HG03558 (cell line): ENCODE data around the gene HOXB6.

Experiments
- ATAC-seq: cut with Tn5 transposase; IDR thresholded peaks from one replicate; pipeline ENCODE4 v1.9.1; 2021; ENCODE audit warnings: moderate number of reproducible peaks; ENCODE audit not compliant: unreplicated experiment; ENCODE audit errors: extremely low read depth

HOXB6 gene

GRCh38 chr17:48624118-48624517 lies 19.3 kb upstream of the HOXB6 start:
- no peak for ATAC-seq

DNA sequence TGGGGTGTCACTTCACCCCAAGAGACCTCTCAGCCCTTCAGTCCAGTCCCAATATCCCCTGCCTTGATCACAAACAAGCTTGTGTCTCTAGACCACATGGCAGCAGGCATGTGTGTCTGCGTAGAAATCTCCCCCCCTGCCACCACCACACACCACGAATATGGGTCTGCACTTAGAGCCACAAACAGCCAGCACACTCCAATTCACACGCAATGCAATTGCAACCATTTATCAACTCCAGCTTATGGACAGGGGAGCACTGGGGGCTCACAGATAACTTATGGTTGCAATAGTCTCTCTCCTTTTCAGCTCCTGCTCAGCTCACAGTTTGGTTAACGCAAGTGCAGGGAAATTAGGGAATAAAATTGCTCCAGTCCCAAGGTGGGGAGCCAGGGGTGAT lies 18.8 kb upstream of the HOXB6 start:
- no peak for ATAC-seq

DNA sequence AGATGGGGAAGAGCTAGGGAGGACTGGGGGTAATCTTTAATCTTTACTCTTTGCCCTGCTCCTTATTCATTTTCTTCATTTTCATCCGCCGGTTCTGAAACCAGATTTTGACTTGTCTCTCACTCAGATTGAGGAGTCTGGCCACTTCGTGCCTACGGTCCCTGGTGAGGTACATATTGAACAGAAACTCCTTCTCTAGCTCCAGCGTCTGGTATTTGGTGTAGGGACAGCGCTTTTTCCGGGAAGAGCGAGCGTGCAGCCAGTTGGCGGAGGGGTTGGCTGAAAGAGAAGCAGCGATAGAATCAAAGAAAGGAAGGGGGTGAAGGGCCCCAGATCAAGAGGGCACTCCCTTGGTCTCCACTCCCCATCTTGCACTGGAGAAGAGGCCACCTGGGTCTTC lies 18.1 kb upstream of the HOXB6 start:
- no peak for ATAC-seq

DNA sequence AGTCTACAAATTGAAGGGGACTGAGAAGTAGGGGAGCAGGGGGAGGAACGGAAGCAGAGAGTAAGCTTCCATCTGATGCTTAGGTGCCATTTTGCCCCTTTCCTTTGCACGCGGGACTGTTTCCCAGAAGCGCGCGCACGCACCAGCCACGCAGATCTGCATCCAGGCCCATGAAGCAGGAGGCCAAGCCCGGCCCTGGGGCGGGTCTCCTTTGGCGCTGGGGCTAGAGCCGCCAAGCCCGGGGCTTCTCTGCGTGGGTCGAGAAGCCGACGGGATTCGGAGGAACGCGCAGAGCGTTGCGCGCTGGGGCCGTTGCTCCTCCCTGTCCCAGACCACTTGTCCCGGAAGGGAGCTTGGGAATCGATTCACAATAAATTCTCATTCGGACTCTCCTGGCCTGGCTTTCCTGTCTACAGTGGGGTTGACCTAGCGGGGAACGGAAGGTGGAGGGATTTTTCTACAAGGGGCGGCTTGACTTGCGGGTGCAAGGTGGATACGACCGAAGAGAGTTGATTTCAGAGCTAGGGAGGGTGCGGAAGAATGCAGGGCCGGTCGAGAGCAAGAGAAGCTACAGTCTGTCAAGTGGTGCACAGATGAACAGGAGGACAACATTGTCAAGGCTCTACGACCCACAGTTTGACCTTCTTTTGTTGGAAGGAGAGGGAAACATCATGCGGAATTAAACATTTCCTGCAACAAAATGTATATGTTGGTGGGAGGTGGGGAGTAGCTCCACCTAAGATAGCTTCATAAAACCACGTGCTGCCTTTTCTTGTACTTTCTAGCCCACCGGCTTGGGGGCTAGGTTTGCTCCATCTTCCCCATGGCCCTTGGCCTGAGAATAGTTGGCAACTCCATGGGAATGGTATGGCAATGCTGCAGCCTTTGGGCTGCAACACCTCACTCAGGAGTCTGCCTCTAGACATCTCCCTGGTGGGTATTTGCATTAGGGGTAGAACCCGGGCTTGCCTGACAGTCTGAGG lies 16.9 kb upstream of the HOXB6 start:
- ATAC-seq, result no peak

GRCh38 chr17:48620461-48621139 lies 15.8 kb upstream of the HOXB6 start:
- no peak for ATAC-seq

DNA sequence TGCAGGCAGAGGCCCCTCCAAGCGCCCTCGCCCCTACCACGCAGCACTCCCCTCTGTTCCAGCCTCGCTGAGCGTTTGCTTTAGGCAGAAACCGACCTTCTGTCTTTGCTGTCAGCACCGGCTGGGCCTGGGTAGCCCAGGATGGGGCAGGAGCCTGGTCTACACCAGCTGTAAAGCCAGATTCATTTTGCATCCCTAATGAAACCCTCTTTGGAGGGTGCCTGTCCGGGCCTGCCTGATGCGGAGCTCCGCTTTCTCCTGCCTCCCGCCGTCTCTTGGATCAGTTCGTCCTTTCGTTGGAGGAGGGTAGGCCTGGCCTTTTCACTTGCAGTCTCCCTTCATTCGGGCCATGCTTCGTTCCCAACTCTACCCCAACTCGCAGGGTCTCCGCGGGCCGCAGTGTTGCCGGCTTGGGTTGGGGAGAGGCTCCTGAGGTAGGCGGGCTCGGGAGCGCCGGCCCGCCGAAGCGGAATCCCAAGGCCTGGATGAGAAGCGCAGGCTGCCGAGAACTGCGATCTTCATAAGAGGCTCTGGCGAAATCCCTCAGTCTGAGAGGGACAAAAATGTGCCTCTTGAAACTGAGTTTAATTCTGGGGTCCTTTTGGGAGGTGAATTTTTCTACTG lies 15.2 kb upstream of the HOXB6 start:
- ATAC-seq, result no peak

DNA sequence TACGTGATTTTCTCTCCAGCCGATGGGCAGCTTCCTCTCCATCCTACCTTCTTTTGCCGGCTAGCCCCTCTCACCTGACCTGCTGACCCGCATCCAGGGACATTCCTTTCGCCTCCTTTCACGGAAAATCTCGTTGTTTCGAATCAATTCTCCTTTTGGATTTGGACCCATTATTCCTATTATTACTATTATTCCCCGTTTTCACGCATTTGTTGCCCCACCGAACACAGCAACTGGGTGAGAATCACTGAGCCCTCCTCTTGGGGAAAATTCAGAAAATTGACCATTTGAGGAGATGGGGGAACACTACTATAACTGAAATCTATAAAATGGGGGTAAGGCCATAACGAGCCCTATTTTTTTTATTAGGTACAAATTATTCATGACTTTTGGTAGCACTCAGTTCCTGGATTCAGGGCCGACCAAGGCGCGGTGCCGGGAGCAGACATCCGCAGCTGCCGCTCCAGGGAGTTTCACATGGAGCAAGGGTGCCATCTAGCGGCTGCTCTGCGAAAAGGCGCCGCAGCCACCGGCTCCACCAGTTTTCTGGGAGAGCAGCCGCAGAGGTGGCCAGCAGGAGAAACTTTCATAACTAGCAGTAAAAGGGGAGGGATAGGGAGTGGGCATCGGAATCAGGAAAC lies 13.6 kb upstream of the HOXB6 start:
- ATAC-seq, result no peak

DNA sequence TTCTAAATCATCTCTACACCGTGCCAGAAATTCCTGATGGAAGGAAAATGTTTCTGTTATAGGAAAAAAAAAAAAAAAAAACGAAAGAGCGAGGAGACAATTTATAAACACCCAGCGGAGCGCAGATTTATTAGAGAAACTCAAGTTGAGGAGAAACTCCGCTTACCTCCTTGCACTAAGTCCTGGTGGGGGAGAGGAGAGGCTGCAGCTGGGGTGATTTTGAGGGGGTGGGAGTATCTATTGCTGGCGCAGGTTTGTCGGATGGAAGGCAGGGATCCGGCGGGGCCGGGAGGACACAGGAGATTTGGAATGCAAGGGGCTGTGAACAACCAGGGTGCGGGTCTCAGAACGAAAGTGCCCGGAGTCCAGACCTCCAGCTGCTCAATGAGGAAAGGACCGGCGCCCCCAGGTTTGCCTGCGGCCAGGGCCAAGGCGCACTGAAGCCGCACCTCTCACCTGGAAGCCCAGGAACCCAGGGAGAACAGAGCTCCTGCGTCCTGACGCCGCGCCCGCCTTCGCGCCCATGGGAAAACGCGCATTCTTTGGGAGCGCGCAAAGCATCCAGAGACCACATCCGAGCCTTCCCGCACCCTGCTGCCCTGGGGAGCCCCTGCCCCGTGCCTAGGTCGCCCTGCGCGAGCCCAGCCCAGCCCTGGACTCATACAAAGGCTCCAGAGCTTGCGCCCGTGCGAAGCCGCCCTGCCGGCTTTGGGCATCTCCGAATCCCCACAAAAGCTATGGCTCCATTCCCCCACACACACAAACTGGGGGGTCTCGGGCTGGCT lies 12.9 kb upstream of the HOXB6 start:
- no peak for ATAC-seq

- ATAC-seq, result no peak
Observed at GRCh38 chr17:48616717-48617470, 12.1 kb upstream of the HOXB6 start.

DNA sequence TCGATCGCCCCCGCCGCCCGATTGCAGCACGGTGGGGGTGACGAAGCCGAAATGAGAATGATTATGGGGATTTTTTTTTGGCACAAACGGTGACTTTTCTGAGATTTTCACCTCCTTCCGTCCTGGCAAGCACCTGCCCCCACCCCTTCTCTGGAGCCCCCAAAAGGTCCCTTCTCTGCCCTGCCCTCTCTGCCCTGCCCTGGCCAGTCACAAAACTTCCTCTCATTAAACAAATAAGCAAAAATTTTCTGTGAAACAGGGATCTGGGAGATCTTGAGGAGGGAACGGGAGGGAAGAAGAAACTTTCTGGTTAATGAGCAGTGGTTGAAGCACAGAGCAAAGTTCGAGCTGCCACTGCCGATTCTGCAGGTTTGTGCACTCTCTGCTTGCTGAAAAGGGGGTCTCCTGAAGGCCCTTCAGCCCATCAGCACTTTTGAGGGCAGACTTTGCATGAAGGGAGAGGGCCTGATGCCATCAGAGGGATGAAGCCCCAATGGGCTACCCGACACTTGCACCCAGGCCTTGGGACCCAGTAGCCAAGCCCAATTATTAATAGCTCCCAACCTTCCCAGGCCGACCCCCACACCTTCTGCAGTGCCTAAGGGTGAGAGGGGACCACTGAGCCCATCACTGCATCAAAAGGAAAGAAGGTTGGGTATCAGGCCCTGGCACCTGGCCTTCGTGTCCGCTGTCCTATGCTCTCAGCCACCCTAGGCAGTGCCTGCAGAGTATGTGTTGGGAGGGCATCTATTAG lies 11.4 kb upstream of the HOXB6 start:
- ATAC-seq, result no peak

DNA sequence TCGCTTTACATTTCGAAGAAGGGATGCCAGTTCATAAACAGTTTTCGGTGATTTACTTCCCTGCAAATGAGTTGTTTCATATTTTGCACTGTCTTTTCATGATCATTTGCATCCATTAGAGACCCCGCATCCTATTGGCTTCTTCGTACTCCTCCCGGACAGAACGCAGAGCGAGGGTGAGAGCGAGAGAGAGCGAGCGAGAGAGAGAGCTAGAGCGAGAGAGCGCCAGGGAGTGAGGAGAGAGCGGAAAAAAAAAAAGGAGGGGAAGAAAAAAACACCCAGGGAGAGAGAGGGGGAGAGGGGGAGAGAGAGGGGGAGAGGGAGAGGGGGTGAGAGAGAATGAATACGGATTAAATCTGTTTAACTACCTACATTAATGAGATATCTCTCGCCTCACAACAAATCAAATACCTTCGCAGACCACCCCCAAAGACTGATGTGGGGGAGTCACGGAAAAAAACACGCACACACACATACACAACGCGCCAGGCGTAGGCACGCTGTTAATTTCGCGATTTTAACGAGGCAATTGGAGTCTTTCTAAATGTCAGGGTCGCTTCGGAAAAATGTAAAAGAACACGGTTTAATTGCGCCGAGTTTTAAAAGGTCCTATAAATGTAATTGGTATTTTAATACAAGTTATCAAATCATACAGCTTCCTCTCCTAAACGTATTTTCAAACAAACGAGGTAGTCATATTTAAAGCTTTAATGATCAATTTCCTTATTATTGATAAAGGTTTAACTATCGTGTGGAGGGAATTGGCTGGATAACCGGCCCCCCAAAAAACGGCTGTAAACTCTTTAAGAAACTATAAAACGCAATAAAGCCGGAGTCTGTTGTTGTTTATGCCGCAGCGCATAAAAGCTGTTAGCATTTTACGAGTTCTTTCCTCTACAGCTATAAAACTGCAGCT lies 10.5 kb upstream of the HOXB6 start, which contains the start of gene HOXB8:
TSS of gene HOXB8 (minus strand) at position 246 of the 916 bp plus-strand sequence. CDS start 588 bp downstream, outside the sequence.
- ATAC-seq, result no peak

DNA sequence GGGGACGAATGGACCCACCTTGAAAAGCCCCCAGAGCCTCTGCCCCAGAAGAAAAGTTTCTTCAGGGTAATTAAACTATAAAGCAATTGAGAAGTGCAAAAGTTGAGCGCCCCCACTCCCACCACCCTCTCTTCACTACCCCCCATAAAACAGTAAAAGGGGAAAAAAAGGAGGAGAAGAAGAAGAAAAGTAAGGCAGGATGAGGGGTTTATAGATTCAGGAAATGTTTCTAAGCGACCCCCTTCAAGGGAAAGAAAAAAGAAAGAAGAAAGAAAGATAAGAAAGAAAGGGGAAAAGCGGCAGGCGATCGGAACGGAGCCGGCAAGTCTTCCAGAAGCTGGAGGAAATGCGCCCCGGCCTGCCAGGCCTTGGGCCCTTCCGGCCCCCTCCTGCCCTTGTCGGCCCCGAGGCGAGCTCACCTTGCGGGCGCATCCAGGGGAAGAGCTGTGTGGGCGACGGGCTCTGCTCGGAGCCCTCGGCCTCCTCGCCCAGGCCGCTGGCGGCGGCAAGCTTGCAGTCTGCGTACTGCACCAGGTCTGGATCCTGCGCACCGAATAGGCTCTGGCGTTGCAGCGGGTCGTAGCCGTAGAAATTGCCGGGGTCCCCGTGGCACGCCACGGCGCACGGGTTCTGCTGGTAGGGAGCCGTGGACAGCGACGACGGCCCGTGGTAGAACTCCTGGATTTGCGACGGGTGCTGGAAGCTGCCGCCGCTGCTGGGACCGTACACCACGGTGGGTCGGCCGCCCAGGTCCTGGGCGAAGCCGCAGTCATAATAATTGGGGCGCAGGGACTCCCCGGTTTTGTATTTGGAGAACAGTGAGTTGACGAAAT lies 9.3 kb upstream of the HOXB6 start:
- ATAC-seq, result no peak

- ATAC-seq, result no peak
Observed at GRCh38 chr17:48612854-48613691, 8.3 kb upstream of the HOXB6 start.

- no peak for ATAC-seq
Observed at GRCh38 chr17:48612456-48612853, 7.7 kb upstream of the HOXB6 start.

- ATAC-seq, result no peak
Observed at GRCh38 chr17:48611681-48612455, 7.1 kb upstream of the HOXB6 start.
